SK-N-MC (cell line): Measurements from ENCODE around the gene PEX10.

ENCODE experiments used
- EZH2 ChIP-seq: fragments of 200-600 bp; sonication (generic); IDR thresholded peaks from one replicate; pipeline ENCODE4 v1.6.1; 2017; ENCODE audit warnings: antibody characterized with exemption
- POLR2AphosphoS5 ChIP-seq: IDR thresholded peaks from 2 replicates; pipeline ENCODE4 v1.6.1; 2012; ENCODE audit warnings: mild to moderate bottlenecking, low read depth, low read length, borderline replicate concordance

DNA sequence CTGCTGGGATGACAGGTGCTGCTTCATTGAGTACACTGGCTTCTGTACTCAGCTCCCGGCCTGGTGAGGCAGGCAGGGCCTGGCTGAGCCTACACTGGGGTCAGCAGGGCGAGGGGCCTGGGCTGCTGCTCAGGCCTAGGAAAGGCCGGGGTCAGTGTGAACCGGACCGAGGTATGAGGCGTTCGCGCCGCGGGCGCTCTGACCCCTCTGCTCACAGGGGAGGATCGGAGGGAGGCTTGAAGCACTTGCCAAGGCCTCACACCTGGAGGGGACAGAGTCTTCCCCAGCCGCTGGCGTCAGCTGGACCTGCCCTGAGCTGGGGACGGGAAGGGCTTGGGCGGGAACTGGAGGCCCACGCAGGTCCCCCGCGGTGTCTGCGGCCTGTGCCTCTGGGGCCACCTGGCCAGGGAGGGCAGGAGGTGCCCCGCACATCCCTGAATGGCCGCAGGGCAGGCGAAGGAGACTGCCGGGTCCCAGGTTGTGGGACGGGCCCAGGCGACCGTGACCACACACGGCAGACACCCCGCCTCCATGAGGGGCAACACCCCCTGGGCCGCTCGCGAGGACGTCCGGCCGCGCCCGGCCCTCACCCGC lies 466 bp downstream of the PEX10 start:
- TF ChIP-seq EZH2 (no peak), POLR2AphosphoS5 (no peak)
